Activated naive CD4-positive, alpha-beta T cell treated with anti-CD3 and anti-CD28 coated beads, Interleukin-2, amount 10 ng/mL, durations not matched to agents 7 days and 5 days (primary cell): ENCODE measurements around the gene PRKN.

Experiments
- CTCF ChIA-PET: fragments of 350-600 bp; sonication (Branson Sonifier 250); formaldehyde crosslinking; loops from one replicate; lab custom pipeline; 2021; ENCODE audit warnings: antibody characterized with exemption; lab: Charles Lee
- DNase-seq: peaks from one replicate; pipeline ENCODE4 v3.0.0-alpha.2; 2020
- H3K27ac Mint-ChIP-seq: one replicate; pipeline ENCODE4 v1.8.0; 2021; ENCODE audit warnings: mild to moderate bottlenecking, moderate library complexity, mixed read lengths
- H3K27me3 Mint-ChIP-seq: one replicate; pipeline ENCODE4 v1.8.0; 2021; ENCODE audit warnings: mild to moderate bottlenecking, mixed read lengths
- H3K36me3 Mint-ChIP-seq: one replicate; pipeline ENCODE4 v1.8.0; 2021; ENCODE audit warnings: mixed read lengths
- H3K4me1 Mint-ChIP-seq: one replicate; pipeline ENCODE4 v1.8.0; 2021; ENCODE audit warnings: mixed read lengths
- H3K4me3 Mint-ChIP-seq: one replicate; pipeline ENCODE4 v1.8.0; 2021; ENCODE audit warnings: mild to moderate bottlenecking, moderate library complexity, mixed read lengths
- H3K9me3 Mint-ChIP-seq: one replicate; pipeline ENCODE4 v1.8.0; 2021; ENCODE audit warnings: mixed read lengths

Gene PRKN

GRCh38 chr6:161383951-161384350 lies 1343.6 kb downstream of the PRKN start:
- no peak overlapping the region for H3K4me3 Mint-ChIP-seq
- H3K27ac Mint-ChIP-seq: no peak overlapping the region
- no peaks in the 10 kb centered on the region for H3K9me3 Mint-ChIP-seq
- DNase-seq: no peak
- H3K4me1 Mint-ChIP-seq: no peaks in the 10 kb centered on the region
- CTCF ChIA-PET: no interaction called here
- no peaks in the 10 kb centered on the region for H3K27me3 Mint-ChIP-seq
- no peaks in the 10 kb centered on the region for H3K36me3 Mint-ChIP-seq

GRCh38 chr6:161379834-161380582 lies 1347.6 kb downstream of the PRKN start:
- CTCF ChIA-PET: interaction anchor here (0.7 to 1.2 kb wide), 2 partner anchors 9 to 450 kb away, joined by 3 to 4 read pairs; no protein-coding TSS in a partner anchor
- no peaks in the 10 kb centered on the region for H3K9me3 Mint-ChIP-seq
- no peaks in the 10 kb centered on the region for H3K36me3 Mint-ChIP-seq
- H3K4me1 Mint-ChIP-seq: no peaks in the 10 kb centered on the region
- no peak overlapping the region for H3K4me3 Mint-ChIP-seq
- no peak for DNase-seq
- H3K27me3 Mint-ChIP-seq: no peaks in the 10 kb centered on the region
- H3K27ac Mint-ChIP-seq: no peak overlapping the region

DNA sequence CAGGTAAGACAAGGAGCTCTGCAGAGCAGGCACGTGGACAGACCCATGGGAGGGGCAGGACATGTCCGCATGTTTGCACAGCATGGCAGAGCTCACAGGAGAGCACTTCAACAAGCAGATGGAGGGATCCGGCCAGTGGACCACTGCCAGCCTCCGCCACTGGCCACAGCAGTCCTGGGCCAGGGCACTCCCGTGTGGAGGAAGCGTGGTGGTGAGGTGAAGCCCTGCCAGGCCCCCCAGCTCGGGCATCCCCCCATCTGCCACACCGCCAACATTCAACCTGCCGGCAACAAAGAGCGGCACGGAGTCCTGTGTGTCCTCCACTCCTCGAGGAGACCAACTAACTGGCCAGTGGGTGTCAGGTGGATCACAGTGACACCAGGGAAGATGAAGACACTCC lies 1349.5 kb downstream of the PRKN start:
- Mint-ChIP-seq H3K27ac (no peak overlapping the region), H3K4me3 (no peak overlapping the region)

GRCh38 chr6:161377116-161377515 lies 1350.5 kb downstream of the PRKN start:
- no peak for DNase-seq
- Mint-ChIP-seq H3K27me3 (no peaks in the 10 kb centered on the region), H3K4me3 (no peak overlapping the region), H3K9me3 (no peaks in the 10 kb centered on the region), H3K27ac (no peak overlapping the region), H3K4me1 (no peaks in the 10 kb centered on the region), H3K36me3 (no peaks in the 10 kb centered on the region)
- CTCF ChIA-PET: interaction anchor here (0.6 to 8.5 kb wide), 2 partner anchors 41 to 446 kb away, joined by 3 to 266 read pairs; no protein-coding TSS in a partner anchor

More for the DNA sequence above, 1349.5 kb downstream of the PRKN start:
- H3K4me1 Mint-ChIP-seq: no peaks in the 10 kb centered on the region
- H3K36me3 Mint-ChIP-seq: no peaks in the 10 kb centered on the region
- H3K27me3 Mint-ChIP-seq: no peaks in the 10 kb centered on the region
- CTCF ChIA-PET: interaction anchor here (8.5 kb wide), 1 partner anchor 447 kb away, joined by 266 read pairs; no protein-coding TSS in a partner anchor
- DNase-seq: no peak
- H3K9me3 Mint-ChIP-seq: no peaks in the 10 kb centered on the region

- H3K9me3 Mint-ChIP-seq: no peaks in the 10 kb centered on the region
- H3K36me3 Mint-ChIP-seq: no peaks in the 10 kb centered on the region
- CTCF ChIA-PET: interaction anchor here (8.5 kb wide), 1 partner anchor 445 kb away, joined by 266 read pairs; no protein-coding TSS in a partner anchor
- H3K4me3 Mint-ChIP-seq: no peak overlapping the region
- no peaks in the 10 kb centered on the region for H3K4me1 Mint-ChIP-seq
- H3K27me3 Mint-ChIP-seq: no peaks in the 10 kb centered on the region
- no peak overlapping the region for H3K27ac Mint-ChIP-seq
- no peak for DNase-seq
Measured at GRCh38 chr6:161376367-161376766, 1351.2 kb downstream of the PRKN start.

GRCh38 chr6:161374971-161375873 lies 1352.3 kb downstream of the PRKN start:
- H3K9me3 Mint-ChIP-seq: no peaks in the 10 kb centered on the region
- no peak overlapping the region for H3K4me3 Mint-ChIP-seq
- H3K36me3 Mint-ChIP-seq: no peaks in the 10 kb centered on the region
- CTCF ChIA-PET: interaction anchor here (1.1 to 8.5 kb wide), 4 partner anchors 99 to 450 kb away, joined by 3 to 266 read pairs (median 3); no protein-coding TSS in a partner anchor
- no peaks in the 10 kb centered on the region for H3K4me1 Mint-ChIP-seq
- no peak overlapping the region for H3K27ac Mint-ChIP-seq
- no peaks in the 10 kb centered on the region for H3K27me3 Mint-ChIP-seq
- no peak for DNase-seq

- H3K9me3 Mint-ChIP-seq: no peaks in the 10 kb centered on the region
- no peak overlapping the region for H3K27ac Mint-ChIP-seq
- no peaks in the 10 kb centered on the region for H3K36me3 Mint-ChIP-seq
- CTCF ChIA-PET: interaction anchor here (0.7 to 8.5 kb wide), 20 partner anchors 9 to 641 kb away, joined by 3 to 266 read pairs (median 4); no protein-coding TSS in a partner anchor
- no peaks in the 10 kb centered on the region for H3K27me3 Mint-ChIP-seq
- no peaks in the 10 kb centered on the region for H3K4me1 Mint-ChIP-seq
- H3K4me3 Mint-ChIP-seq: no peak overlapping the region
- DNase-seq: peak; percentile 70
Measured at GRCh38 chr6:161373905-161374451, 1353.6 kb downstream of the PRKN start.

- no peaks in the 10 kb centered on the region for H3K4me1 Mint-ChIP-seq
- H3K36me3 Mint-ChIP-seq: no peaks in the 10 kb centered on the region
- no peaks in the 10 kb centered on the region for H3K27me3 Mint-ChIP-seq
- H3K4me3 Mint-ChIP-seq: no peak overlapping the region
- CTCF ChIA-PET: interaction anchor here (0.7 to 8.5 kb wide), 9 partner anchors 11 to 847 kb away, joined by 3 to 266 read pairs (median 5); no protein-coding TSS in a partner anchor
- DNase-seq: no peak
- H3K9me3 Mint-ChIP-seq: no peaks in the 10 kb centered on the region
- no peak overlapping the region for H3K27ac Mint-ChIP-seq
Measured at GRCh38 chr6:161372422-161372793, 1355.2 kb downstream of the PRKN start.

- Mint-ChIP-seq H3K27me3 (no peaks in the 10 kb centered on the region), H3K9me3 (no peaks in the 10 kb centered on the region), H3K27ac (no peak overlapping the region), H3K4me1 (no peaks in the 10 kb centered on the region), H3K36me3 (no peaks in the 10 kb centered on the region), H3K4me3 (no peak overlapping the region)
- CTCF ChIA-PET: interaction anchor here (0.6 to 8.5 kb wide), 23 partner anchors 9 to 638 kb away, joined by 3 to 266 read pairs (median 4); partner anchors contain the start of gene AGPAT4
- DNase-seq: peak; percentile 73
Measured at GRCh38 chr6:161370880-161371279, 1356.7 kb downstream of the PRKN start.

DNA sequence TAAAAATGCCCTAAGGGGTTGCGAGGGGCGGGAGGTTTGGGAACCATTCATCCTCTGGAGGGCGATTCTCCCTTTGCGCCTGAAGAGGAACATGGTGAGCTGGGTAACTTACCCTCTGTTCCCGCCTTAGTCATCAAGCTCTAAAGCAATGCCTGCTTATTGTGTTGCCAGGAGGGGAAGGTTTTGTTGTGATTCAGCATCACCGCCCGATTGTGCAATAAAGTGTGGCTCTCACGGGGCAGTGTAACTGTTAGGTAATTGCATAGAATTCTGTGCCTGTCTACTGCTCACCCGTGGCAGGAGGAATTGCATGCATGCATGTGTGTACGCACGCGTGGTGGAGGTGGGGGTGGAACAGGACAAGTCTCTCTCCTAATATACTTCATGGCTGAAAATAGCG lies 1358.2 kb downstream of the PRKN start:
- CTCF ChIA-PET: interaction anchor here (0.9 to 1.9 kb wide), 3 partner anchors 14 to 439 kb away, joined by 3 to 7 read pairs (median 4); no protein-coding TSS in a partner anchor
- no peaks in the 10 kb centered on the region for H3K9me3 Mint-ChIP-seq

GRCh38 chr6:161368514-161368913 lies 1359.1 kb downstream of the PRKN start:
- no peak for DNase-seq
- Mint-ChIP-seq H3K27ac (no peak overlapping the region), H3K27me3 (no peaks in the 10 kb centered on the region), H3K9me3 (peaks cover under 1% of the 10 kb centered on the region), H3K4me1 (no peaks in the 10 kb centered on the region), H3K4me3 (no peak overlapping the region), H3K36me3 (no peaks in the 10 kb centered on the region)
- CTCF ChIA-PET: interaction anchor here (0.9 to 1.9 kb wide), 4 partner anchors 13 to 438 kb away, joined by 3 to 7 read pairs (median 4); no protein-coding TSS in a partner anchor

More for the DNA sequence above, 1358.2 kb downstream of the PRKN start:
- no peaks in the 10 kb centered on the region for H3K36me3 Mint-ChIP-seq
- H3K27ac Mint-ChIP-seq: no peak overlapping the region
- no peak for DNase-seq
- H3K4me1 Mint-ChIP-seq: no peaks in the 10 kb centered on the region
- H3K27me3 Mint-ChIP-seq: no peaks in the 10 kb centered on the region
- H3K4me3 Mint-ChIP-seq: no peak overlapping the region

DNA sequence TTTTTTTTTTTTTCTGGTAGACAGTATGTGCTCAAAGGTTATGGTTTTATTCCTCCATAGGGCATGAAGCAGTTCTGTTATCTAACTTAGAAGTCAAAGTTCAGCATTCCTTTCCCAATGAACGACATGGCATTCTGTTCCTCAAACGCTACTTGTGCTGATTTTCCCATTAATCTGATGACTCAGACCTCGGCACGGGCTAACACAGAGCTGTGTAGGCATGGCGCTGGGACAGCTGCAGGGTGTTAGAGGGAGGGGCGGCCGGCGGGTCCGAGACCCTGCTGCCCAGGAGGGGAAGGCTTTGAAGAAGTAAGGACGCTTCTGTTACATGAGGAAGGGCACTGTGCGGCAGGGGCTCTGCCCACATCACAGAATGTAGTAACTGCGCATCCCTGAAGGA lies 1360.1 kb downstream of the PRKN start:
- H3K4me3 Mint-ChIP-seq: no peak overlapping the region
- CTCF ChIA-PET: interaction anchor here (1.8 kb wide), 1 partner anchor 214 kb away, joined by 5 read pairs; no protein-coding TSS in a partner anchor
- no peak overlapping the region for H3K27ac Mint-ChIP-seq
- peaks cover 4% of the 10 kb centered on the region for H3K9me3 Mint-ChIP-seq
- H3K36me3 Mint-ChIP-seq: no peaks in the 10 kb centered on the region
- no peaks in the 10 kb centered on the region for H3K4me1 Mint-ChIP-seq
- no peak for DNase-seq
- no peaks in the 10 kb centered on the region for H3K27me3 Mint-ChIP-seq

- no peak overlapping the region for H3K4me3 Mint-ChIP-seq
- DNase-seq: no peak
- no peaks in the 10 kb centered on the region for H3K27me3 Mint-ChIP-seq
- no peaks in the 10 kb centered on the region for H3K4me1 Mint-ChIP-seq
- peaks cover 4% of the 10 kb centered on the region for H3K9me3 Mint-ChIP-seq
- CTCF ChIA-PET: interaction anchor here (2.0 kb wide), 1 partner anchor 435 kb away, joined by 7 read pairs; no protein-coding TSS in a partner anchor
- no peaks in the 10 kb centered on the region for H3K36me3 Mint-ChIP-seq
- no peak overlapping the region for H3K27ac Mint-ChIP-seq
Measured at GRCh38 chr6:161366301-161366923, 1361.2 kb downstream of the PRKN start.
